ENCODE results near the gene SPDYE9.
A peak's percentile ranks its signal among the peaks of the same experiment; 100 is the strongest.
"Not testable (repeated sequence)": the region's sequence is repeated elsewhere in the genome, so short reads cannot be mapped to it uniquely, and the experiment has no call there.

The SPDYE9 gene, protein sequence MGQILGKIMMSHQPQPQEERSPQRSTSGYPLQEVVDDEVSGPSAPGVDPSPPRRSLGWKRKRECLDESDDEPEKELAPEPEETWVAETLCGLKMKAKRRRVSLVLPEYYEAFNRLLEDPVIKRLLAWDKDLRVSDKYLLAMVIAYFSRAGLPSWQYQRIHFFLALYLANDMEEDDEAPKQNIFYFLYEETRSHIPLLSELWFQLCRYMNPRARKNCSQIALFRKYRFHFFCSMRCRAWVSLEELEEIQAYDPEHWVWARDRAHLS

GRCh38 chr7:73085938-73086337, at the start of gene SPDYE9:
Gene SPDYE9, minus strand, starts transcription at chr7:73086038. Its CDS starts 1,800 bp downstream, at chr7:73084238.
- ATAC-seq = not testable (repeated sequence)

DNA sequence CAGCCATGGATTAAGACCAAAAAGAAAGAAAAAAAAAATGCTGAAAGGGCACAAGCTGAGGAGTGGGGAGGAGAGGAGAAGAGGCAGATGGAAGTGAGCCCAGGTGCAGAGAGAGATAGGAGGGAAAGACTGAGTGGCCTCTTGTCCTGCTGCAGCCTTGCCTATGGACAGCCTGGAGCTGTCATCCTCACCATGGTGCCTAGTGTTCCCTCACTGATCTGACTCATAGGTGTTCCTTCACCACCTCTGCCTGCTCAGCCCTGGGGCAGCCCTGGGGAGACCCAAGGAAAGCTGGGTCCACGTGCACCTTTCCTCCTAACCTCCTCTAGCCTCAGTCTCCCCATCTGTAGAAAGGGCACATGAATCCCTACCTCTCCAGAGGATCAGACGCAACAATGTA, 49.0 kb upstream of the SPDYE9 start:
- not testable (repeated sequence) for ATAC-seq

DNA sequence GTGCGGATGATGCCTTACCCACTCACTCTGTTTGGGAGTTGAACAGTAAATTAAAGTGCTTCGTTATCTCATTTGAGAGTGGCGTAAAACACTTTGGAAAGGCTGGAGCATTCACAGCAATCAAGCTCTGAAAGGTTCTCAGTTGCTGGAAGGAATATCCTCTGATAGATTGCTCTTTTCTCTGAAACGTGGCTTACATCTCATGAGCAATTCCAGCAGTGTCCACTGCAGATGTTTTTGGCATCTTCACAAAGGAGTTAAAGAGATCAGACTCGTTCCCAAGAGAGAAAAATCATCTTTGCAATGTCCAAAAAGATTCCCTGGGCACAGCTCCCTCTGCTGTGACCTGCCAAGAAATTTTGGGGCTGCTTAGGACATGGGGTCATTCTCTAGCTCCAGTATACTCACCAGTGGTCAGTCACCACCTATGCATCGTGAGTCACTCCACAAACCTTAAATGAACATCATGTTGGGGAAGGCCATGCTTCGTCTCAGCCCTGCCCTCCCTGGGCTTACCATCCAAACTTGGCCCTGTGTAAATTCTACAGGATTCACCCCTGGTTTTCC, 46.9 kb upstream of the SPDYE9 start:
- not testable (repeated sequence) for ATAC-seq

DNA sequence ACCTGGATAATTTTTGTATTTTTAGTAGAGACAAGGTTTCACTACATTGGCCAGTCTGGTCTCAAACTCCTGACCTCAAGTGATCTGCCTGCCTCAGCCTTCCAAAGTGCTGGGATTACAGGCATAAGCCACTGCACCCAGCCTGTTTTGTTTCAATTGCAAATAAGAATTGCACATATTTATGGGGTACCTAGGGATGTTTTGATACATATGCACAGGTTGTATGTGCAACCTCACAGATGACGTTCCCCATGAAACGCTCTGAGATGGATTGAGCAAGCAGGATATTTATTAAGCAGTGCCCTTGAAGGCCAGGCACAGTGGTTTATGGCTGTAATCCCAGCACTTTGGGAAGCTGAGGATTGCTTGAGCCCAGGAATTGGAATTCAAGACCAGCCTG, 44.8 kb upstream of the SPDYE9 start:
- ATAC-seq = not testable (repeated sequence)

- not testable (repeated sequence) for ATAC-seq
Observed at GRCh38 chr7:73124126-73124525, 38.3 kb upstream of the SPDYE9 start.

DNA sequence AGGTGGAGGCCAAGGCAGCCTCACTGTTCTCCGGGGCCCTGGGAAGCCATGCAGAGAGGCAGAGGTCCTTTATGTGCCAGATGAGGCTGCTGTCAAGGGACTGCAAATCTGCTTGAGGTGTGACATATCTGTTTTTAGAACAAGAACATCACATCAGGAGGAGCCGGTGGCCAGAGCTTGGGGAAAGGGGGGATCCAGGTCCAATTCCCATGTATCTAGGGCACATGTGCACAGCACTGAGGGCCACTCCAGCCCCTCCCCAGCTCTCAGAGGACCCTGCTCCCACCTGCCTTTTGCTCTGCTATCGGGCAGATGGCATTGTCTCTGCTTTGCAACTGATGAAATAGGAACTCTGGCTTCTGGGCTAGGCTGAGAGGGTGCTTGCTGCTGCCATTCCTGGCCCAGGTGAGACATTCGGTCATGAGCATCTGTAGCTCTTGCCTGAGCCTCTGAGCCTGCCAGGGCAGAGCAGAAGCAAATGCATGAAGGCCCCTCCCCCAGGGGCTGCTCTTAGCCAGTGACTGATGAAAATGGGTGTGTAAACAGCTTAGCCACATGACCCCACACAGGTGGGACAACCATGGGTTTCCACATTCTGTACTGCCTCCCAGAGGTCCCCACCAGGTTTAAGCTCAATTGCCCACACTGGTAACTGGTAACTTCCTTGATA, 37.1 kb upstream of the SPDYE9 start:
- ATAC-seq = not testable (repeated sequence)

DNA sequence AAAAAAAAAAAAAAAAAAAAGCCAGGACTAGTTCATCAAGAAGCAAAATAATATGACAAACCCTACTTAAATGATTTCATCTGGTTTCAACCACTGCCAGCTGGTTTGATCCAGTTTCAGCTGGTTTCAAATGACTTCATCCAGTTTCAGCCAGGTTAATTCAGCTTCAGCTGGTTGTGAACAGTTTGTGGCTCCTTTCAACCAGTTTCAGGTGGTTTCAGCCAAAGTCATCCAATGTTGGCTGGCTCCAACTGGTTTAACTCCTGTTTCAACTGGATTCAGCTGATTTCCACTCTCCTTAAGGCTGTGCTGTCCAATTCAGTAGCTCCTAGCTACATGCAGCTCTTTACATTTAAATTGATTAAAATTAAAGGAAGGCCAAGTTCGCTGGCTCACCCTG, 32.3 kb upstream of the SPDYE9 start:
- peak; percentile 28 to 38 for ATAC-seq

GRCh38 chr7:73057811-73058210, 28.0 kb downstream of the SPDYE9 start, which contains the start of gene SPDYE11:
Gene SPDYE11, minus strand, starts transcription at chr7:73057911. Its CDS starts 1,800 bp downstream, at chr7:73056111.
- ATAC-seq = not testable (repeated sequence)

- ATAC-seq = not testable (repeated sequence)
Observed at GRCh38 chr7:73029666-73030065, 56.2 kb downstream of the SPDYE9 start, which contains the start of gene SPDYE8. Gene SPDYE8, minus strand, starts transcription at chr7:73029766. Its CDS starts 1,800 bp downstream, at chr7:73027966.
